GM19397 (cell line): Measurements from ENCODE around the gene SRRM3.
"Not testable (repeated sequence)": the region's sequence is repeated elsewhere in the genome, so short reads cannot be mapped to it uniquely, and the experiment has no call there.

Source experiments
- ATAC-seq: cut with Tn5 transposase; IDR thresholded peaks from one replicate; pipeline ENCODE4 v1.9.1; 2021; ENCODE audit warnings: mild to moderate bottlenecking, moderate library complexity; ENCODE audit not compliant: unreplicated experiment

The SRRM3 gene

GRCh38 chr7:76189276-76189675 lies 12.4 kb upstream of the SRRM3 start:
- ATAC-seq = no peak

- no peak for ATAC-seq
Observed at GRCh38 chr7:76191783-76192240, 9.9 kb upstream of the SRRM3 start.

- ATAC-seq = no peak
Observed at GRCh38 chr7:76193466-76193865, 8.2 kb upstream of the SRRM3 start.

- no peak for ATAC-seq
Observed at GRCh38 chr7:76193883-76194282, 7.8 kb upstream of the SRRM3 start.

GRCh38 chr7:76196786-76197185 lies 4.9 kb upstream of the SRRM3 start:
- no peak for ATAC-seq

GRCh38 chr7:76198202-76198601 lies 3.5 kb upstream of the SRRM3 start:
- ATAC-seq = no peak

GRCh38 chr7:76202666-76203030 lies 952 bp downstream of the SRRM3 start:
- ATAC-seq = no peak

GRCh38 chr7:76204147-76204546 lies 2.5 kb downstream of the SRRM3 start:
- no peak for ATAC-seq

GRCh38 chr7:76206633-76207032 lies 4.9 kb downstream of the SRRM3 start:
- no peak for ATAC-seq

GRCh38 chr7:76209310-76209709 lies 7.6 kb downstream of the SRRM3 start:
- no peak for ATAC-seq

- ATAC-seq = no peak
Observed at GRCh38 chr7:76211216-76211615, 9.5 kb downstream of the SRRM3 start.

- ATAC-seq = not testable (repeated sequence)
Observed at GRCh38 chr7:76215349-76215748, 13.7 kb downstream of the SRRM3 start.

GRCh38 chr7:76216381-76217082 lies 14.8 kb downstream of the SRRM3 start:
- ATAC-seq = no peak

GRCh38 chr7:76217942-76218566 lies 16.4 kb downstream of the SRRM3 start:
- no peak for ATAC-seq

GRCh38 chr7:76220185-76221057 lies 18.7 kb downstream of the SRRM3 start:
- no peak for ATAC-seq

GRCh38 chr7:76222333-76222732 lies 20.6 kb downstream of the SRRM3 start:
- ATAC-seq = no peak

GRCh38 chr7:76222839-76223238 lies 21.1 kb downstream of the SRRM3 start:
- ATAC-seq = no peak

GRCh38 chr7:76223286-76223972 lies 21.7 kb downstream of the SRRM3 start:
- ATAC-seq = no peak

- ATAC-seq = no peak
Observed at GRCh38 chr7:76224695-76225094, 23.0 kb downstream of the SRRM3 start.

- no peak for ATAC-seq
Observed at GRCh38 chr7:76225379-76225778, 23.7 kb downstream of the SRRM3 start.

GRCh38 chr7:76225951-76226350 lies 24.3 kb downstream of the SRRM3 start:
- ATAC-seq = no peak
